Measurements from ENCODE around the gene TRAF3. TPM values are rescaled to one million over a fixed set of nuclear protein-coding genes. Genes with fewer than 3 reads are reported as not detected.

Gene TRAF3
- total RNA-seq, 2 donors from 2014 or later = 14.5 to 28.7 TPM

GRCh38 chr14:102786768-102787167 lies 9.5 kb downstream of the TRAF3 start:
- Histone ChIP-seq H3K27ac (no peak overlapping the region), H3K36me3 (no peaks in the 10 kb centered on the region), H3K27me3 (replicated peaks; ENCODE audit: insufficient read depth) (no peaks in the 10 kb centered on the region), H3K9me3 (no peaks in the 10 kb centered on the region), H3K4me1 (ENCODE audit: control insufficient read depth in 1 of 2, low read depth in 2 of 2) (no peaks in the 10 kb centered on the region), H3K4me3 (no peak overlapping the region)
- ATAC-seq (ENCODE audit: insufficient number of reproducible peaks, low FRiP score, low read depth) (no peak), DNase-seq (ENCODE audit: low spot score) (no peak)
- no peak for TF ChIP-seq CTCF (IDR thresholded peaks at IDR 0.05)

DNA sequence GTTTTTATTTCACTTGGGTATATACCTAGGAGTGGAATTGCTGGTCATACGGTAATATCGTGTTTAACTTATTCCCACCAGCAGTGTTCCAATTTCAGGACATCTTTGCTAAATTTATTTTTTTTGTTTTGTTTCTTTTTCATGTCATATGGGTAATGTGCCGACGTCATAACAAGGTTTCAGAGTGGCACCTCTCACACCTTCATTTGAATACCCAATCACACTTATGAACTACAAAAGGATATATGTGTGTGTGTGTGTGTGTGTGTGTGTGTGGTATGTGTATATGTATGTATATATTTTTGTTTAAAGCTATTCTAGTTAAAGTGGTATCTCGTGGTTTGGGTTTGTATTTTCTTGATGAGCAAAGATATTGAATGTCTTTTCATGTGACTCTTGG lies 12.1 kb downstream of the TRAF3 start:
- Histone ChIP-seq H3K4me3 (no peak overlapping the region), H3K27ac (no peak overlapping the region), H3K4me1 (ENCODE audit: control insufficient read depth in 1 of 2, low read depth in 2 of 2) (no peaks in the 10 kb centered on the region), H3K36me3 (no peaks in the 10 kb centered on the region), H3K27me3 (replicated peaks; ENCODE audit: insufficient read depth) (no peaks in the 10 kb centered on the region), H3K9me3 (no peaks in the 10 kb centered on the region)
- DNase-seq (ENCODE audit: low spot score) = no peak
- ATAC-seq (ENCODE audit: insufficient number of reproducible peaks, low FRiP score, low read depth) = no peak
- TF ChIP-seq CTCF (IDR thresholded peaks at IDR 0.05) = no peak

DNA sequence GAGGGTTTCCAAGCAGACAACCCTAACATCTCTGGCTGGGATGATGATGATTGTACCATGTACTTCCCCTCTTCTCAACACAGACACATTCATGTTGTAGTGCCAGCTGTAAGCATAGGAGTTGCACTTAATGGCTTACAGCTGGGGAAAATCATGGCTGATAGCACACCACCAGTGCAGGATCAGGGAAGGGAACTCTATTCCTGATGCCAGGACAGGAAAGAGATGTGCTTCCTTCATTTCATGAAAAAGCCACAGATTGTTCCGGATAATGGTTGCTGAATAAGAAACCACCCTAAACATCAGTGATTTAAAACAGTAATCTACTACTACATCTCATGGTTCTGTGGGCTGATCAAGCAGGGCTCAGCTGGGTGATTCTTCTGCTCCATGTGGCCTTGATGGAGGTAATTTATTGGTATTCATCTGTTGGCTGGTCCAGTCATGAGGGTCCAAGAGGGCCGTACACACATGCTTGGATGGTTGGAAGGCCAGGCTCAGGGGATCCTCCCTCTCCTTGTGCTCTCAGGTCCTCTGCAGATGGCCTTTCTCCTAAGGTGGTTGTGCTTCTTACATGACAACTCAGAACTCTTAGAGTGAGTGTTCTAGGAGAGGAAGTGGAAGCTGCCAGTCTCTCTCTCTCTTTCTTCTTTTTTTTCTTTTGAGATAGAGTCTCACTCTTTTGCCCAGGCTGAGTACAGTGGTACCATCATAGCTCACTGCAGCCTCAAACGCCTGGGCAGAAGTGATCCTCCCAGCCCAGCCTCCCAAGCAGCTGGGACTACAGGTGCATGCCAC lies 16.5 kb downstream of the TRAF3 start:
- Histone ChIP-seq H3K27me3 (replicated peaks; ENCODE audit: insufficient read depth) (no peaks in the 10 kb centered on the region), H3K36me3 (no peaks in the 10 kb centered on the region), H3K4me1 (ENCODE audit: control insufficient read depth in 1 of 2, low read depth in 2 of 2) (peaks cover 4% of the 10 kb centered on the region in 2 donors), H3K27ac (no peak overlapping the region), H3K4me3 (no peak overlapping the region), H3K9me3 (no peaks in the 10 kb centered on the region)
- ATAC-seq (ENCODE audit: insufficient number of reproducible peaks, low FRiP score, low read depth) = no peak
- no peak for TF ChIP-seq CTCF (IDR thresholded peaks at IDR 0.05)
- no peak for DNase-seq (ENCODE audit: low spot score)

- H3K9me3 ChIP-seq = no peaks in the 10 kb centered on the region
- H3K27me3 ChIP-seq (replicated peaks; ENCODE audit: insufficient read depth) = no peaks in the 10 kb centered on the region
- TF ChIP-seq CTCF (IDR thresholded peaks at IDR 0.05) = no peak
- no peaks in the 10 kb centered on the region for H3K36me3 ChIP-seq
- DNase-seq (ENCODE audit: low spot score) (peak; percentile 32), ATAC-seq (ENCODE audit: insufficient number of reproducible peaks, low FRiP score, low read depth) (peak; percentile 60)
- H3K4me1 ChIP-seq (ENCODE audit: control insufficient read depth in 1 of 2, low read depth in 2 of 2) = peaks cover 4 to 15% of the 10 kb centered on the region in 2 donors
- H3K27ac ChIP-seq = peak overlapping the region in 1 of 2 donors; percentile 25
- H3K4me3 ChIP-seq = no peak overlapping the region
These were observed 18.0 kb downstream of the TRAF3 start for GRCh38 chr14:102795060-102795925.

- no peaks in the 10 kb centered on the region for H3K9me3 ChIP-seq
- H3K27me3 ChIP-seq (replicated peaks; ENCODE audit: insufficient read depth) = no peaks in the 10 kb centered on the region
- ATAC-seq (ENCODE audit: insufficient number of reproducible peaks, low FRiP score, low read depth) = no peak
- DNase-seq (ENCODE audit: low spot score) = no peak
- H3K4me1 ChIP-seq (ENCODE audit: control insufficient read depth in 1 of 2, low read depth in 2 of 2) = peaks cover 4 to 17% of the 10 kb centered on the region in 2 donors
- H3K27ac ChIP-seq = no peak overlapping the region
- no peak overlapping the region for H3K4me3 ChIP-seq
- no peak for TF ChIP-seq CTCF (IDR thresholded peaks at IDR 0.05)
- H3K36me3 ChIP-seq = no peaks in the 10 kb centered on the region
These were observed 19.5 kb downstream of the TRAF3 start for GRCh38 chr14:102796661-102797190.
